K562 (cell line): ENCODE results near the gene TEAD3. TPM values are rescaled to one million over a fixed set of nuclear protein-coding genes. Genes with fewer than 3 reads are reported as not detected.

Source experiments
- CBFA2T3 ChIP-seq: fragments of 450-650 bp; IDR thresholded peaks from 2 replicates; pipeline ENCODE4 v1.6.1; 2017
- CHCHD3 ChIP-seq: fragments of 250-450 bp; sonication (Bioruptor Pico); IDR thresholded peaks from 2 replicates; pipeline ENCODE4 v2.1.2; 2022; ENCODE audit warnings: mild to moderate bottlenecking
- MXI1 ChIP-seq: IDR thresholded peaks from 2 replicates; pipeline ENCODE4 v1.6.1; 2011; ENCODE audit warnings: low read depth, mild to moderate bottlenecking, improper control_type of control experiment, low read length
- POLR2A ChIP-seq: fragments of 450-650 bp; conservative IDR thresholded peaks from 2 replicates; pipeline ENCODE4 v1.6.1; 2016
- POLR2G ChIP-seq: fragments of 200-400 bp; formaldehyde crosslinking; IDR thresholded peaks from 2 replicates; pipeline ENCODE4 v1.6.1; 2017; ENCODE audit warnings: low read depth, mild to moderate bottlenecking, antibody characterized with exemption, low read length, moderate library complexity
- TRIM24 ChIP-seq, 2 experiments: fragments of 450-650 bp; IDR thresholded peaks; 2 replicates each; pipeline ENCODE4 v1.6.1; 2016
- YY1 ChIP-seq, 3 experiments: IDR thresholded peaks; 2 replicates each; pipeline ENCODE4 v1.6.1; 2011; ENCODE audit warnings: low read length in 2 of 3, mild to moderate bottlenecking in 2 of 3, moderate library complexity in 2 of 3, borderline replicate concordance in 1 of 3, control low read depth in 1 of 3, low read depth in 1 of 3; ENCODE audit not compliant: insufficient read depth in 3 of 3, insufficient replicate concordance in 2 of 3, control insufficient read depth in 1 of 3, insufficient read length in 1 of 3; ENCODE audit errors: extremely low read depth in 1 of 3
- ZNF224 ChIP-seq: sonication (generic); formaldehyde crosslinking; IDR thresholded peaks from 2 replicates; pipeline ENCODE4 v1.8.0; 2022; ENCODE audit warnings: mild to moderate bottlenecking, missing genetic modification reagents
- polyA plus RNA-seq, 8 experiments: library from polyadenylated mRNA; depleted of rRNA in 4 of 8; stranded (reverse) in 5 of 8; unstranded in 3 of 8; fragments of >200 nt; fragmentation: Nextera tagmentation in 2 of 8; fragmentation: Illumina TruSeq in 1 of 8; extraction: Ambion mirVana in 2 of 8; extraction: Trizol in 1 of 8; gene quantifications; 2 replicates each; pipeline versions ENCODE4 v1.2.1 to v1.2.3, GENCODE V29; 2011 to 2014; ENCODE audit warnings: inconsistent platforms in 1 of 8, missing spikeins in 1 of 8
- total RNA-seq, 7 experiments: library from RNA; depleted of rRNA in 6 of 7; stranded (reverse); fragments of >200 nt in 6 of 7; fragmentation: Illumina TruSeq in 2 of 7; extraction: Trizol in 2 of 7; gene quantifications; 2 replicates each; pipeline versions ENCODE4 v1.2.1 to v1.2.3, GENCODE V29; 2011 to 2021; ENCODE audit warnings: low replicate concordance in 1 of 7
- TF ChIP-seq, protein P1 (sequence below): fragments of 250-450 bp; sonication (Bioruptor Pico); IDR thresholded peaks from 2 replicates; pipeline ENCODE4 v1.8.0; 2021; ENCODE audit warnings: moderate library complexity, mild to moderate bottlenecking, inconsistent platforms
- TF ChIP-seq, protein P2 (sequence below): fragments of 450-650 bp; IDR thresholded peaks from 2 replicates; pipeline ENCODE4 v1.6.1; 2016; ENCODE audit warnings: low read depth
- TF ChIP-seq, protein P3 (sequence below): fragments of 450-650 bp; formaldehyde crosslinking; IDR thresholded peaks from 2 replicates; pipeline ENCODE4 v1.4.0; 2022; ENCODE audit warnings: mild to moderate bottlenecking, moderate library complexity
- TF ChIP-seq, protein P4 (sequence below): sonication (generic); formaldehyde crosslinking; IDR thresholded peaks from 2 replicates; pipeline ENCODE4 v1.5.0; 2020; ENCODE audit warnings: missing genetic modification reagents
- TF ChIP-seq, protein P5 (sequence below): fragments of 450-650 bp; conservative IDR thresholded peaks from 2 replicates; pipeline ENCODE4 v1.6.1; 2016; ENCODE audit warnings: missing genetic modification characterization, low read depth, mild to moderate bottlenecking, missing compliant biosample characterization, moderate library complexity

The TEAD3 gene
- total and polyA plus RNA-seq, 9 of the 15 experiments (the other 6 are each of a cell fraction or from before 2014, with no cell fraction given): 0.63 to 13.2 (median 3.3) TPM

DNA sequence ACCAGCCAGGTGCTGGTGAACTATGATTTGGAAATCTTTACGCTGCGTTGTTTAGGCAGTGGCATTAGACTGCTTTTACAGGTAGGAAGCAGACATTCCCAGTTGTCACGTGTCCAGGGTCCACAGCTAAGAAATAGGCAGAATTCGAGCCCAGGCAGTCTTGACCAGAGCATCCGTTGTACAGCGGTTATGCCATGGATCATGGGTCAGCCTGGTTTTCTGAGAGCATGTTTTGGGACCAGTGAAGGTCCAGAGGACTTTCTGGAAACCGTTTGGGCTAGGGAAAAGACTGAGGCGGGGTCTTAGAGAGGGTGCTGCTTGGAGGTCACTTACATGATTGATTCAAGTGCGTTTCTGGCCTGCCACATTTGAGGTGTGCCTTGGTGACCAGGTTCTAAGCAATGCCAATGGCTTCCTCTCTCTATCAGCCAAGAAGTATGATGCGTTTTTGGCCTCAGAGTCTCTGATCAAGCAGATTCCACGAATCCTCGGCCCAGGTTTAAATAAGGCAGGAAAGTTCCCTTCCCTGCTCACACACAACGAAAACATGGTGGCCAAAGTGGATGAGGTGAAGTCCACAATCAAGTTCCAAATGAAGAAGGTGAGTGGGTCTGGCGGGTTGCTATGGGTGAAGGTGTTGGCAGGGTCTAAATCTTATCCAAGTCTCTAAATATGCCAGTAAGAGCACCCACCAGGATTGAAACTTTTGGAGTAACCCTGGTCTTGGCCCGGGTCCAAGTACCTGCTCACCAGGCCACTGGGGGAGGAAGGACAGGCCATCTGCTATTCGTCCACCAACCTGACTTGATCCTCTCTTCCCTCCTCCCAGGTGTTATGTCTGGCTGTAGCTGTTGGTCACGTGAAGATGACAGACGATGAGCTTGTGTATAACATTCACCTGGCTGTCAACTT lies 26.9 kb downstream of the TEAD3 start (continued):
- TF ChIP-seq, protein P1, sequence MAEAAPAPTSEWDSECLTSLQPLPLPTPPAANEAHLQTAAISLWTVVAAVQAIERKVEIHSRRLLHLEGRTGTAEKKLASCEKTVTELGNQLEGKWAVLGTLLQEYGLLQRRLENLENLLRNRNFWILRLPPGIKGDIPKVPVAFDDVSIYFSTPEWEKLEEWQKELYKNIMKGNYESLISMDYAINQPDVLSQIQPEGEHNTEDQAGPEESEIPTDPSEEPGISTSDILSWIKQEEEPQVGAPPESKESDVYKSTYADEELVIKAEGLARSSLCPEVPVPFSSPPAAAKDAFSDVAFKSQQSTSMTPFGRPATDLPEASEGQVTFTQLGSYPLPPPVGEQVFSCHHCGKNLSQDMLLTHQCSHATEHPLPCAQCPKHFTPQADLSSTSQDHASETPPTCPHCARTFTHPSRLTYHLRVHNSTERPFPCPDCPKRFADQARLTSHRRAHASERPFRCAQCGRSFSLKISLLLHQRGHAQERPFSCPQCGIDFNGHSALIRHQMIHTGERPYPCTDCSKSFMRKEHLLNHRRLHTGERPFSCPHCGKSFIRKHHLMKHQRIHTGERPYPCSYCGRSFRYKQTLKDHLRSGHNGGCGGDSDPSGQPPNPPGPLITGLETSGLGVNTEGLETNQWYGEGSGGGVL (CRISPR knock-in tag): no peak
- TF ChIP-seq, protein P2, sequence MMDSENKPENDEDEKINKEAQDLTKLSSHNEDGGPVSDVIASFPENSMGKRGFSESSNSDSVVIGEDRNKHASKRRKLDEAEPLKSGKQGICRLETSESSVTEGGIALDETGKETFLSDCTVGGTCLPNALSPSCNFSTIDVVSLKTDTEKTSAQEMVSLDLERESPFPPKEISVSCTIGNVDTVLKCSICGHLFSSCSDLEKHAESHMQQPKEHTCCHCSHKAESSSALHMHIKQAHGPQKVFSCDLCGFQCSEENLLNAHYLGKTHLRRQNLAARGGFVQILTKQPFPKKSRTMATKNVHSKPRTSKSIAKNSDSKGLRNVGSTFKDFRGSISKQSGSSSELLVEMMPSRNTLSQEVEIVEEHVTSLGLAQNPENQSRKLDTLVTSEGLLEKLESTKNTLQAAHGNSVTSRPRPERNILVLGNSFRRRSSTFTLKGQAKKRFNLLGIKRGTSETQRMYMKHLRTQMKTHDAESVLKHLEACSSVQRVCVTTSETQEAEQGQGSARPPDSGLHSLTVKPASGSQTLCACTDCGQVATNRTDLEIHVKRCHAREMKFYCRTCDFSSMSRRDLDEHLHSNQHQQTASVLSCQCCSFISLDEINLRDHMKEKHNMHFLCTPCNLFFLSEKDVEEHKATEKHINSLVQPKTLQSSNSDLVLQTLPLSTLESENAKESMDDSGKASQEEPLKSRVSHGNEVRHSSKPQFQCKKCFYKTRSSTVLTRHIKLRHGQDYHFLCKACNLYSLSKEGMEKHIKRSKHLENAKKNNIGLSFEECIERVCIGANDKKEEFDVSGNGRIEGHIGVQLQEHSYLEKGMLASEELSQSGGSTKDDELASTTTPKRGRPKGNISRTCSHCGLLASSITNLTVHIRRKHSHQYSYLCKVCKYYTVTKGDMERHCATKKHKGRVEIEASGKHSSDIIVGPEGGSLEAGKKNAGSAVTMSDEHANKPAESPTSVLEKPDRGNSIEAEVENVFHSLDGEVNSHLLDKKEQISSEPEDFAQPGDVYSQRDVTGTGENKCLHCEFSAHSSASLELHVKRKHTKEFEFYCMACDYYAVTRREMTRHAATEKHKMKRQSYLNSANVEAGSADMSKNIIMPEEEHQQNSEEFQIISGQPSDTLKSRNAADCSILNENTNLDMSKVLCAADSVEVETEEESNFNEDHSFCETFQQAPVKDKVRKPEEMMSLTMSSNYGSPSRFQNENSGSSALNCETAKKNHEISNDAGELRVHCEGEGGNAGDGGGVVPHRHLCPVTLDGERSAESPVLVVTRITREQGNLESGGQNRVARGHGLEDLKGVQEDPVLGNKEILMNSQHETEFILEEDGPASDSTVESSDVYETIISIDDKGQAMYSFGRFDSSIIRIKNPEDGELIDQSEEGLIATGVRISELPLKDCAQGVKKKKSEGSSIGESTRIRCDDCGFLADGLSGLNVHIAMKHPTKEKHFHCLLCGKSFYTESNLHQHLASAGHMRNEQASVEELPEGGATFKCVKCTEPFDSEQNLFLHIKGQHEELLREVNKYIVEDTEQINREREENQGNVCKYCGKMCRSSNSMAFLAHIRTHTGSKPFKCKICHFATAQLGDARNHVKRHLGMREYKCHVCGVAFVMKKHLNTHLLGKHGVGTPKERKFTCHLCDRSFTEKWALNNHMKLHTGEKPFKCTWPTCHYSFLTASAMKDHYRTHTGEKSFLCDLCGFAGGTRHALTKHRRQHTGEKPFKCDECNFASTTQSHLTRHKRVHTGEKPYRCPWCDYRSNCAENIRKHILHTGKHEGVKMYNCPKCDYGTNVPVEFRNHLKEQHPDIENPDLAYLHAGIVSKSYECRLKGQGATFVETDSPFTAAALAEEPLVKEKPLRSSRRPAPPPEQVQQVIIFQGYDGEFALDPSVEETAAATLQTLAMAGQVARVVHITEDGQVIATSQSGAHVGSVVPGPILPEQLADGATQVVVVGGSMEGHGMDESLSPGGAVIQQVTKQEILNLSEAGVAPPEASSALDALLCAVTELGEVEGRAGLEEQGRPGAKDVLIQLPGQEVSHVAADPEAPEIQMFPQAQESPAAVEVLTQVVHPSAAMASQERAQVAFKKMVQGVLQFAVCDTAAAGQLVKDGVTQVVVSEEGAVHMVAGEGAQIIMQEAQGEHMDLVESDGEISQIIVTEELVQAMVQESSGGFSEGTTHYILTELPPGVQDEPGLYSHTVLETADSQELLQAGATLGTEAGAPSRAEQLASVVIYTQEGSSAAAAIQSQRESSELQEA: no peak
- TF ChIP-seq TRIM24 (IDR thresholded peaks at IDR 0.05) (no peak), ZNF224 (CRISPR knock-in tag) (0 out of 2 replicates have a peak, but pooled peaks have one; percentile 37), CHCHD3 (CRISPR knock-in tag) (no peak), YY1 (IDR thresholded peaks at IDR 0.05; ENCODE audit: borderline replicate concordance in 1 of 3, control insufficient read depth in 1 of 3, extremely low read depth in 1 of 3, insufficient read depth in 3 of 3, insufficient read length in 1 of 3, insufficient replicate concordance in 2 of 3, low read depth in 1 of 3, low read length in 2 of 3) (peak in 1 of 3 experiments; percentile 8), POLR2G (peak; percentile 34; the same call in 1 of the 2 replicates), MXI1 (peak; percentile 54; the same call in 1 of the 2 replicates), CBFA2T3 (peak; percentile 27; the same call in 1 of the 2 replicates), POLR2A (peak; percentile 8)
- TF ChIP-seq, protein P3, sequence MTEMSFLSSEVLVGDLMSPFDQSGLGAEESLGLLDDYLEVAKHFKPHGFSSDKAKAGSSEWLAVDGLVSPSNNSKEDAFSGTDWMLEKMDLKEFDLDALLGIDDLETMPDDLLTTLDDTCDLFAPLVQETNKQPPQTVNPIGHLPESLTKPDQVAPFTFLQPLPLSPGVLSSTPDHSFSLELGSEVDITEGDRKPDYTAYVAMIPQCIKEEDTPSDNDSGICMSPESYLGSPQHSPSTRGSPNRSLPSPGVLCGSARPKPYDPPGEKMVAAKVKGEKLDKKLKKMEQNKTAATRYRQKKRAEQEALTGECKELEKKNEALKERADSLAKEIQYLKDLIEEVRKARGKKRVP (CRISPR knock-in tag): 0 out of 2 replicates have a peak, but pooled peaks have one; percentile 13
- TF ChIP-seq, protein P4, sequence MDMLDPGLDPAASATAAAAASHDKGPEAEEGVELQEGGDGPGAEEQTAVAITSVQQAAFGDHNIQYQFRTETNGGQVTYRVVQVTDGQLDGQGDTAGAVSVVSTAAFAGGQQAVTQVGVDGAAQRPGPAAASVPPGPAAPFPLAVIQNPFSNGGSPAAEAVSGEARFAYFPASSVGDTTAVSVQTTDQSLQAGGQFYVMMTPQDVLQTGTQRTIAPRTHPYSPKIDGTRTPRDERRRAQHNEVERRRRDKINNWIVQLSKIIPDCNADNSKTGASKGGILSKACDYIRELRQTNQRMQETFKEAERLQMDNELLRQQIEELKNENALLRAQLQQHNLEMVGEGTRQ (CRISPR knock-in tag): peak; percentile 71
- TF ChIP-seq, protein P5, sequence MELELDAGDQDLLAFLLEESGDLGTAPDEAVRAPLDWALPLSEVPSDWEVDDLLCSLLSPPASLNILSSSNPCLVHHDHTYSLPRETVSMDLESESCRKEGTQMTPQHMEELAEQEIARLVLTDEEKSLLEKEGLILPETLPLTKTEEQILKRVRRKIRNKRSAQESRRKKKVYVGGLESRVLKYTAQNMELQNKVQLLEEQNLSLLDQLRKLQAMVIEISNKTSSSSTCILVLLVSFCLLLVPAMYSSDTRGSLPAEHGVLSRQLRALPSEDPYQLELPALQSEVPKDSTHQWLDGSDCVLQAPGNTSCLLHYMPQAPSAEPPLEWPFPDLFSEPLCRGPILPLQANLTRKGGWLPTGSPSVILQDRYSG: no peak
